Thyroid gland (tissue), 4 donors: Measurements from ENCODE around the gene CLOCK. TPM values are rescaled to one million over a fixed set of nuclear protein-coding genes. Genes with fewer than 3 reads are reported as not detected.

Experiments used
- DNase-seq, 2 donors: peaks; one replicate each; pipeline ENCODE4 v3.0.0-alpha.2; 2019
- H3K27ac ChIP-seq, 3 donors: fragments of 200-600 bp; sonication (generic); 1 replicate in 2 of 3; 2 replicates in 1 of 3; pipeline ENCODE4 v1.5.1; 2016 to 2019; ENCODE audit warnings: mild to moderate bottlenecking in 1 of 3, moderate library complexity in 1 of 3
- H3K27me3 ChIP-seq: fragments of 200-600 bp; sonication (generic); one replicate; pipeline ENCODE4 v1.5.1; 2019
- H3K36me3 ChIP-seq, 2 donors: fragments of 200-600 bp; sonication (generic); one replicate each; pipeline ENCODE4 v1.5.1; 2016 to 2019
- H3K4me1 ChIP-seq, 2 donors: fragments of 200-600 bp; sonication (generic); one replicate each; pipeline ENCODE4 v1.5.1; 2017 to 2019
- H3K4me3 ChIP-seq, 3 donors: fragments of 200-600 bp; sonication (generic); replicated peaks in 1 of 3; 1 replicate in 2 of 3; 2 replicates in 1 of 3; pipeline ENCODE4 v1.5.1; 2016; ENCODE audit warnings: mild to moderate bottlenecking in 1 of 3
- H3K9me3 ChIP-seq: fragments of 200-600 bp; sonication (generic); one replicate; pipeline ENCODE4 v1.5.1; 2017
- CTCF ChIP-seq, 6 experiments: fragments of 200-600 bp in 3 of 6; fragments of 450-650 bp in 3 of 6; sonication (generic) in 3 of 6; IDR thresholded peaks; one replicate each; pipeline ENCODE4 v1.5.1; 2016 to 2019; ENCODE audit warnings: antibody characterized with exemption in 6 of 6, mild to moderate bottlenecking in 2 of 6, inconsistent platforms in 1 of 6, moderate library complexity in 1 of 6
- POLR2A ChIP-seq, 2 donors: fragments of 450-650 bp; IDR thresholded peaks; one replicate each; pipeline ENCODE4 v1.6.1; 2017; ENCODE audit warnings: antibody characterized with exemption in 2 of 2, mild to moderate bottlenecking in 2 of 2, moderate library complexity in 1 of 2
- WGBS, 2 donors: methylation state at CpG; one replicate each; pipeline ENCODE4 v1.1.5; 2017; 5-methylcytosine and 5-hydroxymethylcytosine counted together
- intact Hi-C: fragments of 100-400 bp; cut with DNase I; formaldehyde crosslinking; loops from one replicate; pipeline ENCODE4 v1.15.1; 2023
- total RNA-seq, 4 donors: library from RNA; depleted of rRNA; stranded (reverse); fragments of >200 nt; gene quantifications; one replicate each; pipeline ENCODE4 v1.2.3, GENCODE V29; 2016

The CLOCK gene
- total RNA-seq, 4 donors from 2014 or later: 26.1 to 60.3 (median 31.6) TPM

GRCh38 chr4:55575513-55575912 is 28.8 kb upstream of the CLOCK start:
- Histone ChIP-seq H3K9me3 (no peaks in the 10 kb centered on the region), H3K27ac (no peak overlapping the region), H3K4me3 (no peak overlapping the region), H3K4me1 (no peaks in the 10 kb centered on the region), H3K27me3 (no peaks in the 10 kb centered on the region), H3K36me3 (no peaks in the 10 kb centered on the region)
- no peak for TF ChIP-seq CTCF (IDR thresholded peaks at IDR 0.05)
- TF ChIP-seq POLR2A (IDR thresholded peaks at IDR 0.05): no peak
- no peak for DNase-seq
- 81 to 85% methylated on average over 1 of the region's 1 CpG for WGBS, 2 donors
- intact Hi-C loops: no loop called here

GRCh38 chr4:55574252-55574651 is 27.5 kb upstream of the CLOCK start:
- Histone ChIP-seq H3K27me3 (no peaks in the 10 kb centered on the region), H3K4me3 (no peak overlapping the region), H3K4me1 (no peaks in the 10 kb centered on the region), H3K27ac (no peak overlapping the region), H3K36me3 (no peaks in the 10 kb centered on the region), H3K9me3 (no peaks in the 10 kb centered on the region)
- DNase-seq: no peak
- intact Hi-C loops: no loop called here
- WGBS, 2 donors: 85 to 89% methylated on average over 1 of the region's 1 CpG
- TF ChIP-seq CTCF (IDR thresholded peaks at IDR 0.05): no peak

GRCh38 chr4:55571806-55572205 is 25.1 kb upstream of the CLOCK start:
- WGBS, 2 donors: 87 to 89% methylated on average over 3 of the region's 3 CpGs
- Histone ChIP-seq H3K27me3 (no peaks in the 10 kb centered on the region), H3K9me3 (no peaks in the 10 kb centered on the region), H3K36me3 (no peaks in the 10 kb centered on the region), H3K4me1 (no peaks in the 10 kb centered on the region), H3K4me3 (no peak overlapping the region), H3K27ac (no peak overlapping the region)
- intact Hi-C loops: no loop called here
- TF ChIP-seq CTCF (IDR thresholded peaks at IDR 0.05) (no peak), POLR2A (IDR thresholded peaks at IDR 0.05) (no peak)
- no peak for DNase-seq

- Histone ChIP-seq H3K27me3 (no peaks in the 10 kb centered on the region), H3K4me3 (no peak overlapping the region), H3K9me3 (no peaks in the 10 kb centered on the region), H3K36me3 (no peaks in the 10 kb centered on the region), H3K27ac (no peak overlapping the region), H3K4me1 (no peaks in the 10 kb centered on the region)
- intact Hi-C loops: no loop called here
- no peak for DNase-seq
- 87 to 97% methylated on average over 1 of the region's 1 CpG for WGBS, 2 donors
- TF ChIP-seq POLR2A (IDR thresholded peaks at IDR 0.05) (no peak), CTCF (IDR thresholded peaks at IDR 0.05) (no peak)
These were observed 22.3 kb upstream of the CLOCK start for GRCh38 chr4:55568905-55569504.

GRCh38 chr4:55561889-55562288 is 15.2 kb upstream of the CLOCK start:
- no peaks in the 10 kb centered on the region for H3K36me3 ChIP-seq
- intact Hi-C loops: no loop called here
- H3K9me3 ChIP-seq: no peaks in the 10 kb centered on the region
- H3K4me1 ChIP-seq: no peaks in the 10 kb centered on the region
- H3K27ac ChIP-seq: no peak overlapping the region
- no peaks in the 10 kb centered on the region for H3K27me3 ChIP-seq
- TF ChIP-seq CTCF (IDR thresholded peaks at IDR 0.05) (no peak), POLR2A (IDR thresholded peaks at IDR 0.05) (no peak)
- 99 to 100% methylated on average over 1 of the region's 1 CpG for WGBS, 2 donors
- no peak overlapping the region for H3K4me3 ChIP-seq
- no peak for DNase-seq
